Activated gamma-delta T cell treated with Interleukin-2 at 50 U/mL for 16 hours (primary cell): ENCODE results near the gene ADORA3.

Source experiments
- DNase-seq: peaks from one replicate; pipeline ENCODE4 v3.0.0-alpha.2; 2020

Gene ADORA3

DNA sequence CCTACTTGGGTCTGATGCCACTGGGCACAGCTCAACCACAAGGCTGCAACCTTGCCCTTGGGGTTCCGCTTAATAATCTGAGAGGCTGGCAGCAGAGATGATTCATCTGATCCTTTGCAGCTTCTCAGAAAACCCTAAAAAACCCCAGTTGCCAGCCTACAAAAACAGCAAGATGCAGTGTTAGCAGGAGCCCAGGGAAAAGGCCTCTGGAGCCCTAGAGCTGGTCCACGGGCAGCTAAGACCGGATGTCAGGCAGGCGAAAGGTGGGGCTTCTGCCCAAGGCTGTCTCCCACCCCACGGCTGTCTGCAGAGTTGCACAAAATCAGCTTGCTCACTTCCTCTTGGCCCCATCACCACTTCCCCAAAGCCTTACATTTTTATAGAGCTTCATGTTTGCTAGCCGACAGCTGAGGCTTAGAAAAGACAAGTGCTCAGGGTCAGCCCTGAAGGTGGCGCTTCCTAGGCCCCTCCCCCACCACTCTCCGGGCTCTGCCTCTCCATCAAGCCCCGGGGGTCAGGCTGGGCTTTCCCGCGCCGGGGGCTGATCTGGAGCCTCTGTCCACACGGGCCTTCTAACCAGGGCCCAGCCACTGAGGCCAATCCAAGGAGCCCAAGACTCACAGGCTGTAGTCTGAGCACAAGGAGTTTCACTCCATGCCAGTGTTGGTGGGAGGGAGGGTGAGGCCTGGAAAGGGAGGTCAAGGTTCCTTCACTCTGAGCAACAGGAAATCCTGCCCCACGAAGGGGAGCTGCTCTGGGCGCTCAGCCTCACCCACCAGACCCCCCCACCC lies 4.2 kb upstream of the ADORA3 start:
- peak; percentile 71 for DNase-seq

DNA sequence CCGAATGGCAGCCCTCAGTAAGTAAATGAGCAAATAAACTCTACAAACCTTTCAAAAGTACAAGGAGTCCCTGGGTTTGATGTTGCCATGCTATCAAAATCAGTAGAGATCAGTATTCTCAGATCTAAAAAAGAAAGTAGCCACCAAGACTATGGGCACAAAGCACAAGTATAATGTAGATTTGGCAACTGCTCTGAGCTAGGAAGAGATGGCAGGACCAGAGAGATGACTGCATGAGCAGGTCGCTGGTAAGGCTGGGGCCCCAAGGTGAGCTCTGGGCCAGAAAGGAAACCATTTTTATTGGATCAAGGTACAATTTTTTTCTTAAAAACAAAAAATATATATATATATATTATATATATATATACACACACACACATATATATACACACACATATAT lies 3.1 kb upstream of the ADORA3 start:
- DNase-seq, result no peak

DNA sequence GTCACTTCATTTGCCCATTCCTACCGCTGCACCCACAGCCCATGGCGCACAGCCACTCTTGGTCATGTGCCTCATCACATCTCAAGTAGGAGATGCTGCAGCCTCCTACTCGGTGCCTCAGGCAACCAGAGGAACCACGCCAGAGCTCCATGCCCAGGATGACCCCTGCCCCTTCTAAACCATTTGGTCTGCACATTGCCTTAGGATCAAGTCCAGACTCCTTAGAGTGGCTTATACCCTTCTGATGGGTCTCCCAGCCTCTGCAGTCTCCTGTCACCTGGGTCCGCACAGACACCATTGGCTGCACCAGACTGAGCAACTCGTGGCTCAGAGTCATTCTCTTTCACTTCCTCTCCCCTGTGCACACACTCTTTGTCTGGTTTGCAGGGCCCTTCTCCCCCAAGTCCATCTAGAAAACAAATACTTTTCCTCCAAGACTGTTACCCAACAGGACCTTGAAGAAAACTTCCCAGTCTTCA lies 2.2 kb upstream of the ADORA3 start:
- DNase-seq, result no peak

DNA sequence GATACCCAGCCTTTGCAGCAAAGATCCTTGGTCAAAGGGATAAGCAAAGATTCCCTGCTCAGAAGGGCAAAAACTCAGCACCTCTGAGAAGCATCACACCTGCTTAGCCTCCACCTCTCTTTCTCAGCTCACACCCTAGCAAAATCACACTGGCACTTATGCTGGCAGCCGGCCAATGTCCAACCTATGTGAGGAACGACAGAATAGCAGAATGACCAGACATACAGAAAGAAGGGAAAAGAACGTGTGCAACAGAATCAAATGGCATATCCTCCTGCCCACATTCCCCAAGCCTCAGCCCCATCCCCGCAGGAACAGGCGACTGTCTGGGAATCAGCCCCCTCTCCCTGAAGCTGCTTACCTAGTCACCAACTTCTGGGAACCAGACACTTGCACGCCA lies 664 bp upstream of the ADORA3 start:
- DNase-seq, result no peak

DNA sequence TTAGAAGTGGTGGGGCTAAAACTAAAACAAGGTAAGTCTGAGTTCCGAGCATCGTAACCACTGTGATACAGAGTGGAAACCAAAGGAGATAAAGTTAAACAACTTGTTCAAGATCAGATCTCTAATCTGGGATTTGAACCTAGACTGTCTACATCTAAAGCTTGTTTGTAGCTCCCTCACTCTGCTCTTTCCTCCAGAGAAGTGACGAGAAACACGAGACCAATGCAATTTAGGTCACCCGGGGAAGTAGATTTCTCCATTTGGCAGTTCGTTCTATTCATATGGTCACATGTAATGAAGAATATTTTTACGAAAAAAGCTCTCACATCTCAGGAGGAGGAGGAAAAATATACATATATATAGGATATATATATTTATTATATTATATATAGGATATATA lies 1.8 kb downstream of the ADORA3 start:
- DNase-seq, result no peak

DNA sequence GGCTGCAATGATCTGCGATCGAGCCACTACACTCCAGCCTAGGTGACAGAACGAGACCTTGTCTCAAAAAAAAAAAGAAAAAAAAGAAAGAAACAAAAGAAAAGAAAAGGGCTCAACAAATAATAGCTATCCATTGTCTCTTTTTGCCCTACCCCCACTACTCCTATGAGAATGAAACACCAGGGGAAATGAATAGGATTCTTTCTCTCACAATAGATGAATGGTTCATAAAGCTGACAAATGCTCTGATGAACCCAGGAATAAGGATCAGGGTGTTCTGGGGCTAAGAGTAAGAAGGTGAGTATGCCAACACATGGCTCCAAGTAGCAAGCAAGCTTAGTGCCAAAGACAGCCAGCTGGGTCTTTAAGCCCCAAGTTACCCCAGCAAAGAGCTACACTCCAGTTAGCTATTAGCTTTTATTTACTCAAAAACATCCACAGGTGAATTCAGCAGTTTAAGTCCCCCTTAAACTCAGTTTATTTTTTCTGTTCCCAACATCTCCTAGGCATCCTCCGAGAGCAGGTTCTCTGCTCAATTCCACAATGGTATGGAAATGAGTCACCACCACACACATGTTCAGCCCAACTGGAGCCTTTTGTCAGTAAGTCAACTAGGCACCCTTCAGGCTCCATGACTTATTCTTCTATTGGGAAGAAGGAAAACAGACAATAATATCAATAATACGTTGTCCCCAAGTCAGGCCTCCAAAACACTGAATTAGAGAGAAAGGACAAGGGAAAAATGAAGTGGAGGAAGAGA lies 4.2 kb downstream of the ADORA3 start:
- no peak for DNase-seq

DNA sequence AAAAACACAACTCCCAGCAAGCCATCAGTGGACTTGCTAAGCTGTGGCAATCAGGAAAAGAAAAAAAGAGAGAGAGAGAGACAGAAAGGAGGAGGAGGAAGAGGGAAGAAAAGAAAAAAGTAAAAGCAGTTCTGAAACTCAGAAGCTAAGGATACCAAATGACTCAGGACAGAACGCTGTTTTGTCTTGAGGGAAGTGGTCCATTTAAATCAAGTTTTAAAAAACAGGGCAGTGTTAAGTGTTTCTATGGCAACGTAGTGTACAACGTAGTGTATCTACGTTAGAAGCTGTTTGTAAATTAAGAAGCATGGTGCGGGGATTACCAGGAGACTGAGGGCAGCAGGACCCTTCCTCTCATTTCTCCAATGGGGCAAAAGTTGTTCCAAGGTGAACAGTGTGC lies 5.8 kb downstream of the ADORA3 start:
- DNase-seq, result no peak

DNA sequence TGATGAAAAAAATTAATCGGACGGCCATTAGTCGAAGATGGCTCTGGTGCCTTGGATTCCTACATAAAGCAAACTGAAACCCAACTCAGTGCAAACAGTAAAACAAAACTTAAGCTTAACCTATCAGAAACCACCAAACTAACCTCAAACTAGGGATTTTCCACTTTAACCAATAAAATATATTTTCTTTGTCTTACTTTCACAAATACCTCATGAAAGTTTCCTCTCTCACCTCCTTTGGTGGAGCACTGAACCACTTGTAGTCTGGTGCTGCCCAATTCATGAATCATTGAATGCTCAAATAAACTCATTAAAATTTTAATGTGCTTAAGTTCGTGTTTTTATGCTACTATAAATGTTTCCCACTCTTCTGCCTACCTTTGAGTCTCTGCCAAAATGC lies 7.0 kb downstream of the ADORA3 start:
- no peak for DNase-seq

DNA sequence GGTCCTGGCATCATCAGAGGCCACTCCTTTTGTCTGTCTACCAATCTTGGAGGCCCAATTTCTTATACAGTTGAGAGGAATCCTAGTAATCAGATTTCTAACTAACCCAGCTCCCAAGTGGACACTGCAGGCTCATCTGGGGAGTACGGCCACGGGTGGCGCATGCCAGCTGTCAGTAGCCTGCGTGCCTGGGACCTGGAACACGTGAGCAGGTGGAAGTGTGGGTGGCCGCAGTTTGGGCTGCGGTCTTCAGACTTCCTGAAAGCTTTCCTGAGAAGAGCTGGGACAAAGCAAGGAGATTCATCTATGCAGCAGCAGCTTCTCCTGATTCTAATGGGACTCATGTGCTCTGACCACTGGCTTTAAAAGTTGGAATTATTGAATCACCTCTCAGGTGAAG lies 12.4 kb downstream of the ADORA3 start:
- DNase-seq, result no peak

DNA sequence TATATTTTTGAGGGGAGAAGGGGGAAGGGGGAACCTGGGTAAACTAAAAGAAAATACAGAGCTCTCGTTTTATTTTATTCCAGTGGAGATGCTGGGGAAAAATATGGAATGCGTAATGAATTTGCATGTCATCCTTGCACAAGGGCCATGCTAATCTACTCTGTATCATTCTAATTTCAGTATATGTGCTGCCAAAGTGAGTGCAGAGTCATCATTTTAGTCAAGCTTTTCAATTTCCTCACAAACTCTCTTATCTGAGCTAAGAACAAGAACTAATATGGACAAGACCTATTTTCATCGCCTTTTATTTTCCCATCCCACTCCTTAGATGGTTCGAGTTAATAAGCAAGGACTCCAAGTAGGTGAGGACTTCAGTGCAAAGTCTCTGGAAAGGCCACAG lies 13.2 kb downstream of the ADORA3 start:
- no peak for DNase-seq

DNA sequence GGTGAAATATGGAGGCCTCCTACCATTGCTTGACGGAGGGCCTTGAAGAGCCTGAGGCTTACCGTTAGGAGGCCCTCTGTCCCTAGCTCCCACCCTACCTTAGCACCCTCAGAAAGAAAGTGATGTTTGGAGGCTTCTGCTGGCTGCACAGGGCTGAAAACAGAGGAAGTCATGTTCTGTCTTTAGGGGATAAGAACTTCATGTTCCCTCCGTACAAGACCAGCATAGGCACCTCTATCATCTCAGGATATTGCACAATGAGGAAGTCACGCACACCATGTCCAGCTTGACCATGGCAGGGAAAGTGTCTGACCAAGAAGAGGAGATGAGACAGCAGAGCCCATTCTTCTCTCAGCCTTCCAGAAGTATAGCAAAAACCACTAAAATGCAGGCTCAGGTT lies 13.8 kb downstream of the ADORA3 start:
- DNase-seq, result no peak

DNA sequence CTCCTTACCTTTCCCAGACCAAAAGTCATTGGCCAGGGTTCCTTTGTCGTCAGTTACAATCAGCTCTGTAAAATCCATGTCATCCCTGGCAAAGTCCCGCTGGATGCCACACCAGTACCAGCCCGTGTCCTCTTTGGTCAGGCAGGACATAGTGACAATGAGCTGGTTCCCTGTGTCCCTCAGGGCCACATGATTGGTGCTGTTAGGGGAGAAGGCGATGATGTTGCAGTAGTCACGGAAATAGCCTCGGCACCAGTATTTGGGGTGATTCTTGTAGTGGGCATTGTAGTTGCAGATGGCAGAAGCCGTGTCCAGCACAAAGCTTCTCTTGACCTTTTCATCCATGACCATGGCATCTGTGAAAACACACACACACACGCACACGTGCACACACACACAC lies 14.8 kb downstream of the ADORA3 start:
- no peak for DNase-seq

DNA sequence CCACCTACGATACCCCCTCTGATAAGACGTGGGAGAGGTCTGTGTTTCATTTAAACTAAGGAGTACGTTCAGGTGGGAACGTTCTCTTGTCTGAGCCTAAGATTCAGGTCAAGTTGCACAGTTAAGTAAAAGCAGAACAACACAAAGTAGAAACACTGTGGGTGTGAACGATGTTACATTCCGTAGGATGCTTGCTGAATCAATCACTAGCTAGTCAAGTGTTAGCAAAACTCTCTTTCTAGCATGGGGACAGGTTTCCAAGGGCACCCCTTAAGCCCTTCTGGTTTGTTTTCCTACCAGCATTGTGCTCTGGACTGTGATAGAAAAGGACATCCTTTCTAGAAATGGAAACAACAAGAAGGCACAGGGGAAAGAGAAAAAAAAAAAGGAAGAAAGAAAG lies 16.3 kb downstream of the ADORA3 start:
- DNase-seq, result no peak

DNA sequence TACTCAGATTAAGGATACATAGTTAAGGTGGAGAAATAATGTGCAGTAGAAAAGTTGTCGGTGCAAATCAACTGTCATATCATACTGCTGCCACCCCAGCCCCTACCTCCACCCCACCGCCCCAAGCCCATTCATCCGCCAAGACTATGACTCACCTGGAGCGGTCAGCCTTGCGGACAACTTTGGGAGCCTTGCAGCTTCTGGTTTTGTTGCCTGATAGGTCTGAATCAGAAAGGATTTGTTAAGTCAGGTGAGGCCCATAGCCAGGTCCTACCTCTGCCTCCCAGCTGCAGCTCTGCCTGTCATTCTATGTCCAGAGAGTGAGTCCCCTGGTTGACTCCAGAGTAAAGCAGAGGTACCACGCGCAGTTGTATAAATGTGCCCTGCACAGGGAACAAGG lies 17.0 kb downstream of the ADORA3 start:
- no peak for DNase-seq

DNA sequence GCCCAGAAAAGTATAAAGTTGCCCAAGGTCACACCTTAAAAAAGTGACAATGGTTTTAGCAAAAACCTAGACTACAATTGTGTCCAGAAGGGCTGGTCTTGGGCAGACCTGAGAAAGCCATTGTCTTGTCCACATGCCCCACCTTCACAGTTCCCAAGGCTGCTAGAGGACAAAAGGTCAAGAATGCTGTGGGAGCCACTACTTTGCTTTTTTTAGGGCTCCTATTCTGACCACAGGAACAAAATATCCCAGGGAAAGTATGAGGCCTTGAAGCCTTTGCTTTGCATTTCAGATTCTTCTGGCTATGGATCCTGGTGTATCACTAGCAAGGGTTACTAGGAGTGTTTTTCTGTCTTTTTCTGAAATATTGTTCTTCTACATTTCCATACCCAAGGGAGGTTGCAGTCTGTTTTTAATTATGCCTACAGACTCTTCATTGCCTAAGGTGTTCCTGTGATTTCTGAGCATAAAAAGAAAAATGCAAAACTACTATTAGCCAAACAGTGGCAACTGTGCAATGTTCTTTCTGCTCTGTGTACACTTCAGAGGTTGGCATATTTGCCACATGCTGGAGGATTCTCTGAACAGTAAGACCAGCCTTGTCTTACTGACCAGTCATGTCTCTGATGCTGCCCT lies 18.9 kb downstream of the ADORA3 start:
- no peak for DNase-seq

DNA sequence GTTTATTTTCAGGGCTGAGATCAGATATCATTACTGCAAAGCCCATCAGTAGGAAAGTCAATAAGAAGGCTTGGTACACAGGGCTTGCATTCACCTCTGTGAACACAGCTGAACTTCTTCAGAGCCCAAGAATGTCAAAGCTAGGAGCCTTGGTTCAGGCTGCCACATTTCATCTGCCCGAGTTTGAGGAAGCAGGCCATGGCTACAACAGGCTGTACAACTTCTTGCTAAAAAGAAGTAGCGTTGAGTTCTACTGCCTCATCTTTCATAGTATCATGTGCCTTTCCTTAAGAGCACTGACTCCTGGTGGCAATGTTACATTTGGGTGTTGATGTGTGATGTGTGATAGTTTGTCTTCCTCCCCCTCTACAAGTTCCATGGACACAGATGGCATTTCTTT lies 19.6 kb downstream of the ADORA3 start:
- DNase-seq, result no peak

DNA sequence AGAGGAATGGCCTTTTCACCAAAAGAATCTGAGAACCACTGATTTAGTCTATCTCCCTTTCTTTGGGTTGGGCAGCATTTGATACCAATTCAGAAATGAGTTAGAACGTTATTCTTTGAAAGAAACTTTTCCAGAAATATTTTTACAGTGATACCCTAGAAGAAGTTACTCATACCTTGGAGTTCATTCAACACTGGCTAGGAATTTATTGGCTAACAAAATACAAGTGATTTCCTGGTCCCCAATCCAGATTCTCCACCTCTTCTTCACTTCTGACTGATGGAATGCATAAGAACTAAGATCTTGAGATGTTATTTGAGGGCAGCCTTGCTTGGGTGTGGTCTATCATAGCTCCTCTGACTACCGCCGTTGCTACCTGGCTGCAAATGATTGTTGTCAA lies 20.3 kb downstream of the ADORA3 start:
- DNase-seq, result no peak

DNA sequence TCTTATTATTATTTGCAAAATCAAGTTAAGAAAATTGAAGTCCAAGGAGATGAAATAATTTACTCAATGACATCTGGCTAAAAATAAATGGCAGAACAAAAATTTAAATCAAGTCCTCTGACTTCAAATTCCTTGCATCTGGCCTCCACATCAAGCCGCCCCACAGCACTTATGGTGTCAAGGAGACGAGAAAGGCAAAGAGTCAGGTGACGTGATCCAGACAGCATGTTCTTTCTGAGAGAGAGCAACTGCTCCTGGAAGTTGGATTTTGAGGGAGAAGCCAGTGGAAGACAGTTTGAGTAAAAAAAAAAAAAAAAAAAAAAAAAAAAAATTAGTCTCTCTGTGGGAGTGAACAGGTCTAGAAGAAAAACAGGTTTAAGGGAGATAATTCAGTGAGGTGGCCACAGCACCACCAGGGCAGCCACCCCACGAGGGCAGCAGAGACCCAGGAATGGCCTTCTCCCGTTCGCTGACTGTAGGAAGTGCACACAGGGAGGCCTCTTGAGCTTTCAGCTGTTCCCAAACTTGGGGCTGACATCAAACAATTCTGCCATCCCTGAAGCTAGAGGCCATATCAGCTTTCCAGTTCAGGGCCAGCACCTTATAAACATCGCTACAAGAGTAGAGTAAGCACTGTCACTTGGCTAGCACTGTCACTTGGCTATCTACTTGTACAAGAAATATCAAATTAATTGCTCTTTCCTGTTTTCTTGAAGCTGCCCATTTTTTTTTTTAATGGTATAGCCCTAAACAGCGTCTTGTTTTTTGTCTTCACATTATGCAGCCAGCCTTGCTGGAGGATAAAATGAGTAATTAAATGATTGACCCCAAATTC lies 21.8 kb downstream of the ADORA3 start:
- peak; percentile 44 for DNase-seq

DNA sequence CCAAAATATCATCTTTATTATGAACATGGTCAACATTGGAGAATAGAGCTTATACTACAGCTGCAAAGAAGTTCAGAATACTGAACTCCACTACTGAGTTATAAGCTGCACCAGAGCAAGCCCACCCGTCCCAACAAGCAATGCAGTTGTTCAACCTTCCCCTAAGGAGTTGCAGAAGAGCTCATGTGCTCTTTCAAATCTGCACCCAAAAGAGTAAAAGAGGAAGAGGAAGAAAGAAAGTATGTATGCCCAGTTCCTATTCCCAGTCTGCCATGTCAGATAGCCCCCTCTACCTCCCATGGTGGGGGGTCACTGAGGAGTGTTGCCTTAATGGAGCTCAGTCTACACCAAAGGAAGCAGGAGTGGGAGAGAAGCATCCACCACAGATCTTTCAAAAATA lies 22.8 kb downstream of the ADORA3 start:
- no peak for DNase-seq

DNA sequence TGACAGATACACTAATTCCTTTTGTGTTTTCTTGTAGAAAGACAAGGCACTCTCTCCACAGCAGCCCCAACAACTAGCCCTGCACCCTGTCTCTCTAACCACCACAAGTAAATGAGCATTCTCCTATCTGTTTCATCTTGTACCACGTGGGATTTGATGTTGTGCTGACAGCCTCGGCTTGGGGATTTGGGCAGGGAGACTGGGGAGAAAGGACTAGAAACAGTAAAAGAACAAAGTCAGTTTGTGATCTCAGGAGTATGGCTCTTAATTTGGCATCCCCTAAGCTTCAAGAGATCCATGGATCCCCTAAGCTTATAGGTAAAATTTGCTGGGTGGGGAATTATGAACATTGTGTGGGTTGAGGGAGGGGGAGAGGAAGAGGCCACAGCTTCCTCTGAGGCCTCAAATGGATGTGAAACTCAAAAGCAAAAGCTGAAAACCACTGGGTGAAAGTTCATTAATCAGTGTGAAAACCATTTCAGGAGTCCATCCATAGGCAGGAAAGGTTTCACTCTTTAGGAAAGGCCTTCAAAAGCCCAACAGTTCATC lies 26.6 kb downstream of the ADORA3 start:
- peak; percentile 26 for DNase-seq

DNA sequence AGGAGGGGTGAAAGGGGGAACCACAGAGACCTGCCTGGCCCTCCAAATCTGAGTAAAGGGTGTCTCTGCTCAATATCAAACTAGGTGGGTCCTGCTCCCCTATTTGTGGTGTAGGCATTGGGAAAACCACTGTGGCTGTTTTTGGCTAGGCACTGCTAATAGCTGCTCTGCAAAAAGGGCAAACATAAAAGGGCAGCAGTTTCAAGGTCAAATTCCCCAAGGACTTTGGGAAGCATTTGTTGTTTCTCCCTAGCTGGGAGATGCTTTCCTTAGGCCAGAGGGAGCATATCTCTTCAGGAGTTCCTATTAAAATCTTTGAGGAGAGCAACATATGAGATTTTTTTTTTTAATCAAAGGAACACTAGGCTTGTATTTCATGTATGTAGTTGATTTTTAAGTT lies 27.2 kb downstream of the ADORA3 start:
- no peak for DNase-seq

DNA sequence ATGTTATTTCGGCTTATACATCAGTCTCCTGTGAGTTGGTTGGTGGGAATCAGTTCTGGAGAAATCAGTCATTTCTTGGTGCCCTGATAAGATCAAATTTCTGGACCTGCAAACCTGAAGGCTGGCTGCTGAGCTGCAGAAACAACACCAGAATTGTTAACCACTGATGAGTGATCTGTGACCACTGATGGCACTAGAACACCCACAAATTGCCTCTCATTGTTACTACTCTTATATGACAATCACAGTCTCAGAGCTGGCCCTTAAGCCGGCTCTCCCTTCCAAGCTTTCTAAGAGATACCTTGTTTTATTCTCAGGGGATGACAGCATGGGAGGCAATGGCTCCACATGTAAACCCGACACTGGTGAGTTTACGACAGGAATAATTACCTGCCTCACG lies 27.7 kb downstream of the ADORA3 start:
- peak; percentile 9 for DNase-seq

DNA sequence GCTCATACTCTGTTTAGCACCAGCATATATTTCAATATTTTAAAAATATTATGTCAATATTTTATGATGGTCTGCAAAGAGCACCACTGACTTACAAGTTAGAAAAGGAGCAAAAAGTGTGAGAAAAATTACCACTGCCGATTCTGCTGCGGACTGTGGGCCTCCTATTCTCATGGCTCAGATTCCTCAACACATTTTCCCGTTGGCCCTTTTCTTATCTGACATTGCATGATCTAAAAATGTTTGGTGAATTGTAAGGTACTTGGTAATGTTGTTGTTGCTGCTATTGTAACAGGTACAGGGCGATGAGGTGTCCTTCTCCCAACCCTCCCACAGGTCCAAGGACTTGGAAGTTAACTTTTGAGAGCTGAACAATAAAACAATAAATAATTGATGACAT lies 28.9 kb downstream of the ADORA3 start:
- DNase-seq, result no peak
